Stimulated activated naive CD8-positive, alpha-beta T cell treated with anti-CD3 and anti-CD28 coated beads, Interleukin-15, amount 100 ng/mL, for 72 hours (primary cell): Measurements from ENCODE around the gene SEMA3G.

Experiments
- ATAC-seq: fragments of 150-1000 bp; cut with Tn5 transposase; 2 replicates; pipeline ENCODE4 v1.10.0; 2021; ENCODE audit warnings: mild to moderate bottlenecking, moderate library complexity
- DNase-seq, 2 donors: peaks; one replicate each; pipeline ENCODE4 v3.0.0; 2021 to 2022
- H3K27ac Mint-ChIP-seq, 2 donors: one replicate each; pipeline ENCODE4 v1.8.0; 2022; ENCODE audit warnings: mild to moderate bottlenecking in 2 of 2, mixed read lengths in 2 of 2, moderate library complexity in 2 of 2
- H3K27me3 Mint-ChIP-seq: one replicate; pipeline ENCODE4 v1.8.0; 2022; ENCODE audit warnings: mixed read lengths
- H3K4me1 Mint-ChIP-seq: one replicate; pipeline ENCODE4 v1.8.0; 2022; ENCODE audit warnings: mild to moderate bottlenecking, mixed read lengths
- H3K4me3 Mint-ChIP-seq, 2 donors: one replicate each; pipeline ENCODE4 v1.8.0; 2022; ENCODE audit warnings: mild to moderate bottlenecking in 2 of 2, mixed read lengths in 2 of 2, moderate library complexity in 1 of 2
- H3K9me3 Mint-ChIP-seq, 2 donors: one replicate each; pipeline ENCODE4 v1.8.0; 2022; ENCODE audit warnings: mixed read lengths in 2 of 2

Gene SEMA3G

GRCh38 chr3:52444860-52445793 is at the start of gene SEMA3G:
Gene SEMA3G (minus strand): TSS chr3:52445103. CDS start chr3:52445027, 76 bp downstream.
- DNase-seq (peak; percentile 77 to 79), ATAC-seq (peak; percentile 93)
- H3K9me3 Mint-ChIP-seq, result no peaks in the 10 kb centered on the region
- peaks cover 18% of the 10 kb centered on the region for H3K4me1 Mint-ChIP-seq
- peak within 1 kb of the TSS in 1 of 2 donors; percentile 43 for H3K4me3 Mint-ChIP-seq
- H3K27me3 Mint-ChIP-seq, result no peaks in the 10 kb centered on the region
- peak within 1 kb of the TSS; percentile 19 to 87 for H3K27ac Mint-ChIP-seq

- no peak overlapping the region for H3K4me3 Mint-ChIP-seq
- no peak for ATAC-seq
- H3K4me1 Mint-ChIP-seq, result peaks cover 21% of the 10 kb centered on the region
- peaks cover 16% of the 10 kb centered on the region for H3K27me3 Mint-ChIP-seq
- DNase-seq, result no peak
- no peaks in the 10 kb centered on the region for H3K9me3 Mint-ChIP-seq
- H3K27ac Mint-ChIP-seq, result peak overlapping the region; percentile 6 to 77
Measured at GRCh38 chr3:52494445-52494844, 49.5 kb upstream of the SEMA3G start.

- Mint-ChIP-seq H3K27ac (peak overlapping the region in 1 of 2 donors; percentile 19), H3K4me3 (no peak overlapping the region), H3K27me3 (peaks cover 7% of the 10 kb centered on the region), H3K4me1 (peaks cover 11% of the 10 kb centered on the region), H3K9me3 (no peaks in the 10 kb centered on the region)
- no peak for DNase-seq
- ATAC-seq, result no peak
Measured at GRCh38 chr3:52493232-52494017, 48.5 kb upstream of the SEMA3G start.

GRCh38 chr3:52492059-52492458 is 47.2 kb upstream of the SEMA3G start:
- no peak for DNase-seq
- no peak overlapping the region for H3K4me3 Mint-ChIP-seq
- ATAC-seq, result no peak
- H3K9me3 Mint-ChIP-seq, result no peaks in the 10 kb centered on the region
- peaks cover 10% of the 10 kb centered on the region for H3K4me1 Mint-ChIP-seq
- H3K27me3 Mint-ChIP-seq, result no peaks in the 10 kb centered on the region
- no peak overlapping the region for H3K27ac Mint-ChIP-seq

- Mint-ChIP-seq H3K27me3 (no peaks in the 10 kb centered on the region), H3K9me3 (no peaks in the 10 kb centered on the region), H3K4me1 (peaks cover 10% of the 10 kb centered on the region), H3K4me3 (no peak overlapping the region), H3K27ac (no peak overlapping the region)
- ATAC-seq, result no peak
- DNase-seq, result no peak
Measured at GRCh38 chr3:52490939-52491526, 46.1 kb upstream of the SEMA3G start.

- Mint-ChIP-seq H3K27me3 (no peaks in the 10 kb centered on the region), H3K27ac (no peak overlapping the region), H3K4me1 (peaks cover 10% of the 10 kb centered on the region), H3K9me3 (no peaks in the 10 kb centered on the region), H3K4me3 (no peak overlapping the region)
- no peak for ATAC-seq
- no peak for DNase-seq
Measured at GRCh38 chr3:52490035-52490938, 45.4 kb upstream of the SEMA3G start.

GRCh38 chr3:52489453-52489852 is 44.5 kb upstream of the SEMA3G start:
- Mint-ChIP-seq H3K4me1 (peaks cover 4% of the 10 kb centered on the region), H3K9me3 (no peaks in the 10 kb centered on the region), H3K27ac (peak overlapping the region in 1 of 2 donors; percentile 71), H3K4me3 (no peak overlapping the region), H3K27me3 (no peaks in the 10 kb centered on the region)
- ATAC-seq (no peak), DNase-seq (no peak)

GRCh38 chr3:52488746-52489145 is 43.8 kb upstream of the SEMA3G start:
- H3K27ac Mint-ChIP-seq, result no peak overlapping the region
- no peaks in the 10 kb centered on the region for H3K4me1 Mint-ChIP-seq
- DNase-seq (no peak), ATAC-seq (no peak)
- H3K9me3 Mint-ChIP-seq, result no peaks in the 10 kb centered on the region
- no peak overlapping the region for H3K4me3 Mint-ChIP-seq
- no peaks in the 10 kb centered on the region for H3K27me3 Mint-ChIP-seq

GRCh38 chr3:52487788-52488691 is 43.1 kb upstream of the SEMA3G start:
- Mint-ChIP-seq H3K27ac (no peak overlapping the region), H3K9me3 (no peaks in the 10 kb centered on the region), H3K4me3 (no peak overlapping the region), H3K4me1 (no peaks in the 10 kb centered on the region), H3K27me3 (no peaks in the 10 kb centered on the region)
- no peak for DNase-seq
- no peak for ATAC-seq

- H3K27ac Mint-ChIP-seq, result peak overlapping the region in 1 of 2 donors; percentile 89
- DNase-seq (no peak), ATAC-seq (no peak)
- H3K4me3 Mint-ChIP-seq, result no peak overlapping the region
- H3K4me1 Mint-ChIP-seq, result no peaks in the 10 kb centered on the region
- H3K9me3 Mint-ChIP-seq, result no peaks in the 10 kb centered on the region
- no peaks in the 10 kb centered on the region for H3K27me3 Mint-ChIP-seq
Measured at GRCh38 chr3:52487050-52487787, 42.3 kb upstream of the SEMA3G start.

- H3K9me3 Mint-ChIP-seq, result no peaks in the 10 kb centered on the region
- H3K27me3 Mint-ChIP-seq, result no peaks in the 10 kb centered on the region
- H3K27ac Mint-ChIP-seq, result peak overlapping the region; percentile 29 to 82
- ATAC-seq (no peak), DNase-seq (no peak)
- H3K4me3 Mint-ChIP-seq, result no peak overlapping the region
- no peaks in the 10 kb centered on the region for H3K4me1 Mint-ChIP-seq
Measured at GRCh38 chr3:52484680-52485461, 40.0 kb upstream of the SEMA3G start.

- Mint-ChIP-seq H3K27ac (peak overlapping the region in 1 of 2 donors; percentile 75), H3K4me3 (no peak overlapping the region), H3K9me3 (no peaks in the 10 kb centered on the region), H3K4me1 (no peaks in the 10 kb centered on the region), H3K27me3 (no peaks in the 10 kb centered on the region)
- ATAC-seq (no peak), DNase-seq (no peak)
Measured at GRCh38 chr3:52483577-52484381, 38.9 kb upstream of the SEMA3G start.
